HEK293 (cell line): ENCODE data around the gene USP6NL.

Experiments
- CTCF ChIA-PET: fragments of 350-600 bp; formaldehyde crosslinking; extraction: SDS; loops from one replicate; lab custom pipeline; 2021; ENCODE audit warnings: antibody characterized with exemption; lab: Yijun Ruan, JAX
- POLR2A ChIA-PET: fragments of 300-600 bp; formaldehyde crosslinking; extraction: SDS; loops from one replicate; lab custom pipeline; 2020; ENCODE audit warnings: antibody characterized with exemption, inconsistent platforms; lab: Yijun Ruan, JAX
- H3K27ac ChIP-seq: fragments of 200-500 bp; sonication (Bioruptor generic); 2 replicates; pipeline ENCODE4 v1.5.1; 2014; ENCODE audit warnings: low read depth, low read length, control low read depth, inconsistent platforms; ENCODE audit errors: extremely low read depth
- H3K36me3 ChIP-seq, 2 experiments: fragments of 200-500 bp in 1 of 2; sonication (Bioruptor generic) in 1 of 2; 1 replicate in 1 of 2; 2 replicates in 1 of 2; pipeline ENCODE4 v1.5.1; 2014 to 2017; ENCODE audit warnings: inconsistent platforms in 2 of 2, low read length in 2 of 2; ENCODE audit not compliant: control insufficient read depth in 2 of 2, insufficient read depth in 1 of 2
- H3K4me1 ChIP-seq: fragments of 200-500 bp; sonication (Bioruptor generic); 2 replicates; pipeline ENCODE4 v1.5.1; 2014; ENCODE audit warnings: mild to moderate bottlenecking, low read length, inconsistent platforms; ENCODE audit not compliant: control insufficient read depth, insufficient read depth
- H3K4me3 ChIP-seq: 2 replicates; pipeline ENCODE4 v1.5.1; 2011; ENCODE audit warnings: low read depth, mild to moderate bottlenecking, control low read depth, low read length, moderate library complexity
- H3K9me3 ChIP-seq: fragments of 200-500 bp; sonication (Bioruptor generic); 2 replicates; pipeline ENCODE4 v1.5.1; 2014; ENCODE audit warnings: low read depth, low read length, inconsistent platforms; ENCODE audit not compliant: control insufficient read depth, insufficient read depth
- AEBP2 ChIP-seq: fragments of 450-650 bp; formaldehyde crosslinking; IDR thresholded peaks from 2 replicates; pipeline ENCODE4 v1.5.1; 2016; ENCODE audit warnings: missing biosample characterization, missing genetic modification characterization, borderline replicate concordance
- KLF8 ChIP-seq: fragments of 450-650 bp; formaldehyde crosslinking; IDR thresholded peaks from 2 replicates; pipeline ENCODE4 v1.5.1; 2016; ENCODE audit warnings: missing biosample characterization, missing genetic modification characterization
- KLF9 ChIP-seq: fragments of 450-650 bp; formaldehyde crosslinking; IDR thresholded peaks from 2 replicates; pipeline ENCODE4 v1.5.1; 2016; ENCODE audit warnings: missing biosample characterization, missing genetic modification characterization, low read depth
- PBX3 ChIP-seq: sonication (generic); formaldehyde crosslinking; IDR thresholded peaks from 2 replicates; pipeline ENCODE4 v1.8.1; 2022; ENCODE audit warnings: mild to moderate bottlenecking, moderate library complexity, missing genetic modification reagents
- SCRT1 ChIP-seq: fragments of 450-650 bp; formaldehyde crosslinking; IDR thresholded peaks from 2 replicates; pipeline ENCODE4 v1.5.1; 2016; ENCODE audit warnings: missing biosample characterization, missing genetic modification characterization, borderline replicate concordance
- SP2 ChIP-seq: fragments of 450-650 bp; formaldehyde crosslinking; IDR thresholded peaks from 2 replicates; pipeline ENCODE4 v1.5.1; 2016; ENCODE audit warnings: missing biosample characterization, missing genetic modification characterization
- TCF7L2 ChIP-seq: IDR thresholded peaks from 2 replicates; pipeline ENCODE4 v1.6.1; 2011; ENCODE audit warnings: low read depth, mild to moderate bottlenecking, inconsistent platforms, low read length, moderate library complexity, borderline replicate concordance
- TSHZ1 ChIP-seq: fragments of 450-650 bp; formaldehyde crosslinking; IDR thresholded peaks from 2 replicates; pipeline ENCODE4 v1.5.1; 2016; ENCODE audit warnings: missing biosample characterization, missing genetic modification characterization, borderline replicate concordance
- ZNF10 ChIP-seq: fragments of 450-650 bp; formaldehyde crosslinking; IDR thresholded peaks from 2 replicates; pipeline ENCODE4 v1.5.1; 2017; ENCODE audit warnings: missing biosample characterization, missing genetic modification characterization
- ZNF132 ChIP-seq: fragments of 450-650 bp; formaldehyde crosslinking; IDR thresholded peaks from 2 replicates; pipeline ENCODE4 v1.5.1; 2017; ENCODE audit warnings: missing biosample characterization, missing genetic modification characterization, borderline replicate concordance
- ZNF148 ChIP-seq: fragments of 450-650 bp; formaldehyde crosslinking; IDR thresholded peaks from 2 replicates; pipeline ENCODE4 v1.5.0; 2017; ENCODE audit warnings: missing biosample characterization, missing genetic modification characterization, borderline replicate concordance
- ZNF266 ChIP-seq: fragments of 450-650 bp; formaldehyde crosslinking; IDR thresholded peaks from 2 replicates; pipeline ENCODE4 v1.5.1; 2016; ENCODE audit warnings: missing biosample characterization, missing genetic modification characterization, low read depth
- ZNF426 ChIP-seq: fragments of 450-650 bp; formaldehyde crosslinking; IDR thresholded peaks from 2 replicates; pipeline ENCODE4 v1.5.1; 2017; ENCODE audit warnings: missing biosample characterization, missing genetic modification characterization, mild to moderate bottlenecking, inconsistent platforms, moderate library complexity
- ZNF530 ChIP-seq: fragments of 450-650 bp; formaldehyde crosslinking; IDR thresholded peaks from 2 replicates; pipeline ENCODE4 v1.5.1; 2016; ENCODE audit warnings: low read depth, missing biosample characterization, missing genetic modification characterization
- ZNF561 ChIP-seq: fragments of 450-650 bp; IDR thresholded peaks from 2 replicates; pipeline ENCODE4 v1.5.1; 2018; ENCODE audit warnings: missing biosample characterization, missing genetic modification characterization, borderline replicate concordance
- ZNF658 ChIP-seq: fragments of 450-650 bp; formaldehyde crosslinking; IDR thresholded peaks from 2 replicates; pipeline ENCODE4; 2016; ENCODE audit warnings: missing biosample characterization, missing genetic modification characterization
- ZXDB ChIP-seq: fragments of 450-650 bp; formaldehyde crosslinking; IDR thresholded peaks from 2 replicates; pipeline ENCODE4 v1.5.1; 2016; ENCODE audit warnings: missing biosample characterization, missing genetic modification characterization

Gene USP6NL

GRCh38 chr10:11442001-11442773, 169.3 kb downstream of the USP6NL start:
- Histone ChIP-seq H3K36me3 (no peaks in the 10 kb centered on the region), H3K4me3 (no peak overlapping the region), H3K4me1 (no peaks in the 10 kb centered on the region), H3K9me3 (no peaks in the 10 kb centered on the region), H3K27ac (no peak overlapping the region)
- TF ChIP-seq SCRT1 (tag by site-specific recombination) (no peak), PBX3 (no peak), ZNF148 (tag by site-specific recombination) (no peak), TCF7L2 (no peak), TSHZ1 (tag by site-specific recombination) (no peak), ZNF426 (no peak), ZNF132 (tag by site-specific recombination) (no peak), ZNF10 (tag by site-specific recombination) (no peak), SP2 (tag by site-specific recombination) (no peak), ZNF561 (tag by site-specific recombination) (no peak), AEBP2 (tag by site-specific recombination) (no peak), ZNF530 (tag by site-specific recombination) (no peak), ZNF266 (tag by site-specific recombination) (no peak), ZXDB (tag by site-specific recombination) (no peak), KLF8 (tag by site-specific recombination) (no peak)
- CTCF ChIA-PET = interaction anchor here (1.5 kb wide), 1 partner anchor 18 kb away, joined by 4 read pairs; no protein-coding TSS in a partner anchor
- POLR2A ChIA-PET = no interaction called here

GRCh38 chr10:11441151-11441535, 170.3 kb downstream of the USP6NL start:
- TF ChIP-seq ZNF658 (no peak), KLF9 (tag by site-specific recombination) (no peak)
- Histone ChIP-seq H3K27ac (no peak overlapping the region), H3K36me3 (no peaks in the 10 kb centered on the region), H3K4me3 (no peak overlapping the region), H3K9me3 (no peaks in the 10 kb centered on the region), H3K4me1 (no peaks in the 10 kb centered on the region)
- CTCF ChIA-PET = interaction anchor here (0.7 to 1.5 kb wide), 2 partner anchors 17 to 307 kb away, joined by 4 read pairs; no protein-coding TSS in a partner anchor
- POLR2A ChIA-PET = no interaction called here
